HG02678 (cell line): ENCODE data around the gene FARP1.

Source experiments
- ATAC-seq: cut with Tn5 transposase; IDR thresholded peaks from one replicate; pipeline ENCODE4 v1.9.1; 2021; ENCODE audit warnings: mild to moderate bottlenecking, moderate library complexity; ENCODE audit not compliant: unreplicated experiment

Gene FARP1

GRCh38 chr13:98173431-98174152 lies 30.7 kb downstream of the FARP1 start:
- ATAC-seq: no peak

DNA sequence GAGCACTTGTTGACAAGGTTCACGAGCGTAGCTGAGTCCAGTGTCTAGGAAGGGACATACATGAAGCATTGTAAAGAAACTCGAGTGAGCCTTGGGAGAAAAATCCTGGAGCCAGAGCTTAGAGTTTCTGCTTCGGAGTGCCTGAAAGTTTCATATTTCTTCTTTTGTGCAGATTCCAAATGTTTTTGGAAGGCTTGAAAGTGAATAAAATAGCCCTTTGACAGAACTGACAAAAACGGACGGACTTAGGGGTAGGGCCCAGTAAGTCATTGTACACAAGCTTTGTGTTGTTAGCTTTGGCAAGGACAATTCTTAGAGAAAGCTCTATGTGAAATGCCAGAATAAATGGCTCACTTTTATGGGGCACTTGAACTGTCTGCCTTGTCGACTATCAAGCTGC lies 31.4 kb downstream of the FARP1 start:
- ATAC-seq: no peak

GRCh38 chr13:98175043-98175442 lies 32.1 kb downstream of the FARP1 start:
- ATAC-seq: no peak

DNA sequence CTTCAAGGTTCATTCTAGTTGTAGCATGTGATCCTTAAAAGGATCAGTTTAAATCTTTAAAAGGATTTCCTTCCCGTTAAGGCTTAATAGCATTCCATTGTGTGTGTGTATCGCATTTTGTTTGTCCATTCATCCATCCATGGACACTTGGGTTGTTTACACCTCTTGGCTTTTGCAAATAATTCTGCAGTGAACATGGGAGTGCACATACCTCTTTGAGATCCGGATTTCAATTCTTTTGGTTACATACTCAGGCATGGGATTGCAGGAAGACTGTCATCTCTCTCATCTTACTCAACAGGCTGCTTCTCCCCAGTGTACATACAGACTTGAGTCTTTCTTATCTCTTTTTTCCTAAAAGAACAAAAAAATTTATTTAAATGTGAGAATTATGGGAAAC lies 32.9 kb downstream of the FARP1 start:
- no peak for ATAC-seq

- ATAC-seq: no peak
Measured at GRCh38 chr13:98176777-98177608, 34.1 kb downstream of the FARP1 start, which contains the start of gene RNF113B. Gene RNF113B (minus strand): TSS chr13:98177269. CDS start chr13:98177236, 33 bp downstream.

- ATAC-seq: no peak
Measured at GRCh38 chr13:98180092-98180491, 37.2 kb downstream of the FARP1 start.

GRCh38 chr13:98181111-98181815 lies 38.4 kb downstream of the FARP1 start:
- no peak for ATAC-seq

- ATAC-seq: no peak
Measured at GRCh38 chr13:98182153-98182552, 39.3 kb downstream of the FARP1 start.

GRCh38 chr13:98182589-98182988 lies 39.7 kb downstream of the FARP1 start:
- ATAC-seq: no peak

- ATAC-seq: no peak
Measured at GRCh38 chr13:98184792-98185191, 41.9 kb downstream of the FARP1 start.

GRCh38 chr13:98187155-98187964 lies 44.5 kb downstream of the FARP1 start:
- no peak for ATAC-seq

- no peak for ATAC-seq
Measured at GRCh38 chr13:98187965-98188261, 45.0 kb downstream of the FARP1 start.

- no peak for ATAC-seq
Measured at GRCh38 chr13:98188544-98189166, 45.8 kb downstream of the FARP1 start.

- no peak for ATAC-seq
Measured at GRCh38 chr13:98189841-98190505, 47.1 kb downstream of the FARP1 start.

- no peak for ATAC-seq
Measured at GRCh38 chr13:98190889-98191444, 48.1 kb downstream of the FARP1 start.

DNA sequence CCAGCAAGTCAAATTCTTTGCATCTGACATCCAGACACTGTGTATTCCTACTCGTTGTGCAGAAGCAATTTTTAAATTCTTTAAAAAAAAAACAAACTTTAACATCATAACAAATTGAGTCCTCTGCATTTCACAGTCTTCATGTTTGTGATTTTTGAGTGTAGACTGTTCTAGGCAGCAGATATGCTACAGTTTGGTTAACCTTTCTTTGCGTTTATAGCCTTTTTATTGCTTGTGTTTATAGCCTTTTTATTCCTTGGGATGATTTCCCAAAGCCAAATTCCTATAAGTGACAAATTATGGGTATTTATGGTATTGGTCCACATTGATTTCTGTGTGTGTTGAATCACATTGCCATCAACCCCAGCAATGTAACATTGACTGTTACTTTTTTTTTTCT lies 49.1 kb downstream of the FARP1 start:
- ATAC-seq: no peak

GRCh38 chr13:98195054-98195791 lies 52.3 kb downstream of the FARP1 start:
- no peak for ATAC-seq

DNA sequence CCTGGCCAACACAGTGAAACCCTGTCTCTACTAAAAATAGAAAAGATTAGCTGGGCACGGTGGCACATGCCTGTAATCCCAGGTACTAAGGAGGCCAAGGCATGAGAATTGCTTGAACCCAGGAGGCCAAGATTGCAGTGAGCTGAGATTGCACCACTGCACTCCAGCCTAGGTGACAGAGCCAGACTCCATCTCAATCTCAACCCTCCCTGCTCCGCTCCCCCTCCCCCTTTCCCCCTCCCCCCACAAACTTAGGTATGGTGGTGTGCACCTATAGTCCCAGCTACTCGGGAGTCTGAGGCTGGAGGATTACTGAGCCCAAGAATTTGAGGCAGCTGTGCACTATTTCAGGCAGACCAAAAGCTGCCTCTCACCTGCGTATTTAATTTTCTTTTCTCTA lies 55.8 kb downstream of the FARP1 start:
- no peak for ATAC-seq

GRCh38 chr13:98199480-98199879 lies 56.6 kb downstream of the FARP1 start:
- no peak for ATAC-seq
